Activated T-cell treated with anti-CD3 and anti-CD28 coated beads, Interleukin-2, amount 50 U/mL, for 48 hours (primary cell): ENCODE results near the gene SPINT2.
"Not testable (repeated sequence)": the region's sequence is repeated elsewhere in the genome, so short reads cannot be mapped to it uniquely, and the experiment has no call there.

Experiments used
- DNase-seq, 2 experiments: peaks; one replicate each; pipeline ENCODE4 v3.0.0-alpha.2; 2020

SPINT2 gene

DNA sequence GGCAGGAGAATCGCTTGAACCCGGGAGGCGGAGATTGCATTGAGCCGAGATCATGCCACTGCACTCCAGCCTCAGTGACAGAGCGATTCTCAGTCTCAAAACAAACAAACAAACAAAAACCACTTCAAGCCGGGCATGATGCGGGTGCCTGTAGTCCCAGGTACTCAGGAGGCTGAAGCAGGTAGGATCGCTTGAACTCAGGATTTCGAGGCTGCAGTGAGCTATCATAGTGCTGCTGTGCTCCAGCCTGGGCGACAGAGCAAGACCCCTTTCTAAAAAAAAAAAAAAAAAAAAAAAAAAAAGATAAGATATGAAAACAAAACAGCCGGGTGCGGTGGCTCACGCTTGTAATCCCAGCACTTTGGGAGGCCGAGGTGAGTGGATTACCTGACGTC lies 21.1 kb upstream of the SPINT2 start:
- no peak for DNase-seq

DNA sequence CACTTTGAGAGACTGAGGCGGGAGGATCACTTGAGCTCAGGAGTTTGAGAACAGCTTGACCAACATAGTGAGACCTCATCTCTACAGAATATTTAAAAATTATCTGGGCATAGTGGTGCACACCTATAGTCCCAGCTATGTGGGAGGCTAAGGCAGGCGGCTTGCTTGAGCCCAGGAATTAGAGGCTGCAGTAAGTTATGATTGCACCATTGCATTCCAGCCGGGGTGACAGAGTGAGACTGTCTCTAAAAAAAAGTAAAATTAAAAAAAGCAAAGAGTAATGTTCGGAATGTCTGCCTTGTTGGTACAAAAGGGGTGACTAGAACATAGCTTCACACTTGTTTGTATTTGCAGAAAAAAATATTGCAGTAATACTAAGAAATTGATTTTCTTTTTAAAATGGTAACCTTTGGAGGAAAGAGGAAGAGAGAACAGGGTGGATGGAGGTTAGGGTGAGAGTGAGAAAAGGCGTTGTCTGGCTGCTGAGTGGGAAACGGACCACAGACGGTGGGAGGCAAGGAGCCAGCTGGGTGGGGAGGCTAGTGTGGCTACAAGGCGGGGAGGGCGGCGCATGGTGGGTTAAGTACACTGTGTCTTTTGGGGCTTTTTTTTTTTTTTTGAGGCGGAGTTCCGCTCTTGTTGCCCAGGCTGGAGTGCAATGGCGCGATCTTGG lies 18.4 kb upstream of the SPINT2 start:
- no peak for DNase-seq

DNA sequence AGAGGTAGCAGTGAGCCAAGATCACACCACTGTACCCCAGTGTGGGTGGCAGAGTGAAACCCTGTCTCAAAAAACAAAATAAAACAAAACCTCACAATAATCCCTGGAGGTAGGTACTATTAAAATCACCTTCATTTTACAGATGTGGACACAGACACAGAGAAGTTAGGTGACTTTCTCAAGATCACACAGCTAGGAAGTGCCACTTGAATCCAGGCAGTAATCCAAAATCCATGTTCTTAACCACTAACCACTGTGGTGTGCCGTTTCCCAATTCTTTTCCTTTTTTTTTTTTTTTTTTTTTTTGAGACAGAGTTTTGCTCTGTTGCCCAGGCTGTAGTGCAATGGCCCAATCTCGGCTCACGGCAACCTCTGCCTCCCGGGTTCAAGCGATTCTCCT lies 17.2 kb upstream of the SPINT2 start:
- DNase-seq = no peak

DNA sequence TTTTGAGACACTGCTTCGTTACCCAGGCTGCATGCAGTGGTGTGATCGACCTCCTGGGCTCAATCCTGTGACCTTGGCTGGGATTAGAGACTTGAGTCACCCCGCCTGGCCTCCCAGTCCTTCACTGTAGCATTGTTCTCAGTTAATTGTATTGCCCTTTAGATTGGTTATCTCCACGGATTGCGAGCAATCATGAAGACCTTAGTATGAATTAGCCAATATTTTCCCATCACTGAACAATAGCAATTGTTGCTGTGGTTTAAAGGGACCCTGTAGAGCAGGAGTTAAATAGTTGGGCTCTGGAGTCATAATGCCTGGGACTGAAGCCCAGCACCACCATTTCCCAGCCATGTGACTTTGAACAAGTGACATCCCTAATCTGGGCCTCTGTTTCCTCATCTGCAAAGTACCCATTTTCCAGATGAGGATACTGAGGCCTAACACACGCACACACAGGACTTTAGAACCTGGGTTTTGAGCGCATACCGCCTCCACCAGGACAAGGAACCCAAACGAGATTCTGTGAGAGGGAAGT lies 16.6 kb upstream of the SPINT2 start:
- no peak for DNase-seq

DNA sequence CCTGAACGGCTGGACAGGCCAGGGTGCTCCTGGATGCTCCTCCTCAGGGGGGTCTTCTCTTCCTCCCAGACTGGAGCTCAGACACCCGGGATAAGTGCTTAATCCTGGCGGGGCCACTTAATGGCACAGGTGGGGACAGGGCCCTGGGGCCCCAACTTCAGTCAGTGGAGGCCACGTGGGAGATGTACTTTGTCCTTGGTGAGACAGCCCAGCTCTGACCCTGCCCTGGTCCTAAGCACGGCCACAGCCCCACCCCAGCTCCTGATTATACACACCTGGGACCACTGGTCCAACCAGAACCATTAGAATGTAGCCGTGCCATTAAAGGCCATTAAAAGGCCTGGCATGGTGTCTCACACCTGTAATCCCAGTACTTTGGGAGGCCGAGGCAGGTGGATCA lies 16.0 kb upstream of the SPINT2 start:
- DNase-seq = no peak

DNA sequence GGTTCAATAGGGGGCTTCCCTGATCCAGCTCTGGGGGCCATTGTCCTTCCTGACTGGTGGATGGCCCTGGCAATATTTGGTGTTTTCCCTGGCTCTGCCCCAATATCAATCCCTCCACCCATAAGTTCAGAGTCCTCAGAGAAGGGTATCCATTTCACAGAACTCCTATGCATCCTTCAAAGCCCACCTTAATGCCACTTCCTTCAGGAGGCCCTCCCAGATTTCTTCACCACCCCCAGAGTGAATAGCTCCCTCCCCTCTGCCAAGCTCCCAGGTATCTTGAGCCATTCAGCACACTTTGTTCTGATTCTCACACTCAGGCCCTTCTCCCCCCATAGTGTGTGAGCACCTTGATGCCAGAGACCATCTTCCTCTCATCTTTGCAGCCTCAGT lies 13.9 kb upstream of the SPINT2 start:
- no peak for DNase-seq

DNA sequence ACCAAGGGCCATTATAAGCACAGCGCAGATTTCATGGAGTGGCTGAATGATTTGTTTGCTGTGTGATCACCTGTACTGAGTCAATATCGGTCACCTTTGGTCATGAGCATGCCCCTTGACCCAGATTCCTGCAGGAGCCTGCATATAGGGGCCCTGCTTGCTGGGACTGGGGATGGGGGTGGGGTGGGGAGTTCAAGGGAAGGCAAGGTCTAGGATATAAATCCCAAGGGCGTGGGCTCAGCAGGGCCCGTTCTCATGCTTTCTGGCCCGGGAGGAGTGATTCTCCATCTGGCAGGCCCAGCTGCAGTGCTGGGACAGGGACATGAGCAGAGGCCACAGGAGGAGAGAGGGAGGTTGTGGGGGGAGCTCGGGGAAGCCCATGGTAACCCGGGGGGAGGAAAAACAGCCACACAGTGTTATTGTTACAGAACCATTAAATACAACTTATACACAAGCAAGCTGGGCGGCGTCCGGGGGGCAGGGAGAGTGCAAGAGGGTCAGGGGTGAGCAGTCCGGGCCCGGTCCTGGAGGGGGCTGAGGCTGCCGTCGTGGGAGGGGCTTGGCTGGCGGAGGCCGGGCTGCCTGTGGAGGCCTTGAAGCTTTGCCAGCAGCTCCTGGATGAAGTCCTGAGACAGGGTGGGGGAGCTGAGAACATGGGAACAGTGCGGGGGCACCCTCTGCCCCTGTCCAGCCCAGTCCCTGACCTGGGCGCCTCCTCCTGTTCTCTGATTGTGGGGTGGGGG lies 13.4 kb upstream of the SPINT2 start:
- DNase-seq = no peak

DNA sequence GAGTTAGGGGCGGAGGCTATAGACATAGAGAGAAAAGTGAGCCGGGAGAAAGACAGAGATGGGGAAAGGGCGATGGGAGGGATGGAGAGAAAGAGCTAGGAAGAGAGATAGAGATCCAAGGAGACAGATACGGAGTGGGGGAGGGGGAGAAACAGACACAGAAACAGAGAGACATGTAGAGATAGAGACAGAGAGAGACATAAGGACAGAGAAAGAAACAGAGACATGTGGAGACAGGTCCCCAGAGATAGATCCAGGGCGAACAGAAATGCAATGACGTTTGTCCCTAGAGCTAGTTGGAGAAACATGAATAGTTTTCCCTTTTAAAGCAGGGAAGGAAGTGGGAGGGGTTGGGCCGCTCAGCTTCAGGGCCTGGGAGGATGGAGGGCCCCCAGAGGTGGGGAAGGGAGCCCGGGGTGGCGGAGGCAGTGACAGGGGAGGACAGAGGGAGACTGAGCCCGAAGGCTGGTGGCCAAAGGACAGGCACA lies 12.8 kb upstream of the SPINT2 start:
- no peak for DNase-seq

DNA sequence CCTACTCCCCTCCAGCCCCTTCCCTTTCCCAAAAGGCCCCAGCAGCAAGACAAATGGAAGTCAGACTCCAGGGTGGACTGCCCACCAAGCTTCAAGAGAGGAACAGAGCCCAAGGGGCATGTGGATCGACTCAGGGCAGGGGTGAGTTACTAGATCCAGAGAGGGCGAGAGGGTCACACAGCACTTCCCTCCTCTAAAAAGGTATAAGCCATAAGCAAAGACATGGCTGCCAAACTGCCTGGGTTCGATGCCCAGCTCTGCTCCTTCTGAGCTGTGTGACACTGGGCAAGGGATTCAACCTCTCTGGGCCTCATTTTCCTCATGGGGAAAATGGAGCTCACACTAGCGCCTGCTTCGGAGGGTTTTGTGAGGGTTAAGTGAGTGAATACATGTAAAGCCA lies 12.0 kb upstream of the SPINT2 start:
- no peak for DNase-seq

DNA sequence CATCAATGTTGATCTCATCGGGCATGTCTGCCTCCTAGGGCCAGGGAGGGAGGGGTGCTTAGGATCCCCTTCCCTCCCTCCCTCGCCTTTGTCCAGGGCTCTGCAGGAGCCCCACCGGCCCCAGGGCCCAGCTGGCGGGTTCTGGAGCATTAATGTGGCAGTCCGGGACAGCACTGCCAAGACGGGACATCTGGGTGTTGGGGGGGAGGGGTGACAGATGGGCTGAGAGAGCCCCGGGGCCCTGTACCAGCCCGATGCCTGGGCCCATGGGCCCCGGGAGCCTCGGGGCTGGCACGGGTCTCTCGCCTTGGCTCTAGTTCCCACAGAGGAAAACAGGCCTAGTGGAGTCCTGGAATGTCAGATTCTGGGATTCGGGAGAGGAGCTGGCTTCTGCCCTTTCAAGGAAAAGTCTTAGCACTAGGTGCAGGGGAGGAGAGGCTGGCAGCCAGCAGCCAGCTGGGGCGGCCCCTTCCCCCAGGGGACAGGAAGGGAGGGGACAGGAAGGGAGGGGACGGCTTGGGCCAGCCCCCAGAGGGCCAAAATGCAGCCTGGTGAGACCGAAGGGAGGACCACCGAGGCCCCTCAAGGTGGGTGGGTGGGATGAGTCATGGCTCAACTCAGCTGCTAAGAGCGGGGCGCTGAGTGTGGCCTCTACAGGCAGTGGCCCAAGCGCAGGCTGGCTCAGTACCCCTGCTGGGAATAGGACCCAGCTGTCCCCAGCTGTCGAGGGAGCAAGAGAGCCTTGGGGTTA lies 11.3 kb upstream of the SPINT2 start:
- no peak for DNase-seq

DNA sequence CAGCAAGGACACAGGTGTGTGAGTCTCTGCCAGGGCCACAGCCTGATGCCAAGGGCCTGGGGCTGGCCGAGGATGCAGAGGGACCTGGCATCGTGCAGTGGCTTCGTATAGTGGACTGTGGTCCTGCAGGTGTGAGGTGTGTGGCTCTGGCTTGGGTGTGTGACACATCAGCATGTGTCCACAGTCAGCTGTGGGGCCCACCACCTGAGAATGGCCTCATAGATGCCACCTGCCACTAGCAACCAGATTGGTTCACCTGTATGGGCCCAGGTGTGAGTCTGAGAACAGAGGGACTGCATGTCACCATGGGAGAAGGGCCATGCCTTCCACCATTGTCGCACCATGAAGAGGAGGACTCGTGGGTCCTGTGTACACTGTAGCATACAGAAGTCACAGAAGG lies 10.6 kb upstream of the SPINT2 start:
- DNase-seq = no peak

DNA sequence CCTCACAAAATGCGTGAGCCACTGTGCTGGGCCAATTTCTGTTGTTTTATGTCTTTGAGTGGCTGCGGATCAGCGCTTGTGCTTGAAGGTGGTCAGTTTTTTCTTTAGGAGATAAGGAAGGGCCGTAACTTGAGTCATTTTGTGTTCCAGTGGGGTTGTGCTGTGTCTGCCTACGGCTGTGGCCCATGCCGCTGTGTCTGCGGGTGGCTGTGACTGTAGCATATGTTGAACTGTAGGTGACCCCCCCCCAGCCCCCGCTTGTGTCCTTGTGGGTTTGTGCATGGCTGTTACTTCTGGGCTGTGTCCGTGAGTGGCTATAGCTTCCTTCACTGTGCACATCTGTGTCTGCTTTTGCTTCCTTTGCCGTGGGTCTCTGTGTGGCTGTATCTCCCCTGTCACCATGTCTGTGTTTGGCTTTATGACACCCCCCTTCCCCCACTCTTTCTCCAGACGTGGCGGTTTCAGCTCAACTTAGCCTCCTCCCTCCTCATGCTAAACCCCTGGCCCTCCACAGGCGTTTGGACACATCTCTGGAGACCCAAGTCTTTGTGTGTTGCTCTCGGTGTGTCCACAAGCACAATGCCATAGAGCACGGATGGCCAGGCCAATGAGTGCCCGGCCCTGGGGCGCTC lies 8.9 kb upstream of the SPINT2 start:
- no peak for DNase-seq

DNA sequence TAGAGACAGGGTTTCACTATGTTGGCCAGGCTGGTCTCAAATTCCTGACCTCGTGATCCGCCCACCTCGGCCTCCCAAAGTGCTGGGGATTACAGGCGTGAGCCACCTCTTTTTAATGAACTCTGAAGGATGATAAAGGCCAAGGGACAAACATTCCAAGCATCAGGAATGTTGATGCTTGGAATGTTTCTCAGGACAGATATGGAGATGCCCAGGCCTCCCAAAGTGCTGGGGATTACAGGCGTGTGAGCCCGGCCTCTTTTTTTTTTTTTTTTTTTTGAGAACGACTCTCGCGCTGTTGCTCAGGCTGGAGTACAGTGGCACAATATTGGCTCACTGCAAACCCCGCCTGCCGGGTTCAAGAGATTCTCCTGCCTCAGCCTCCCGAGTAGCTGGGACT lies 2.4 kb upstream of the SPINT2 start:
- DNase-seq = not testable (repeated sequence)

DNA sequence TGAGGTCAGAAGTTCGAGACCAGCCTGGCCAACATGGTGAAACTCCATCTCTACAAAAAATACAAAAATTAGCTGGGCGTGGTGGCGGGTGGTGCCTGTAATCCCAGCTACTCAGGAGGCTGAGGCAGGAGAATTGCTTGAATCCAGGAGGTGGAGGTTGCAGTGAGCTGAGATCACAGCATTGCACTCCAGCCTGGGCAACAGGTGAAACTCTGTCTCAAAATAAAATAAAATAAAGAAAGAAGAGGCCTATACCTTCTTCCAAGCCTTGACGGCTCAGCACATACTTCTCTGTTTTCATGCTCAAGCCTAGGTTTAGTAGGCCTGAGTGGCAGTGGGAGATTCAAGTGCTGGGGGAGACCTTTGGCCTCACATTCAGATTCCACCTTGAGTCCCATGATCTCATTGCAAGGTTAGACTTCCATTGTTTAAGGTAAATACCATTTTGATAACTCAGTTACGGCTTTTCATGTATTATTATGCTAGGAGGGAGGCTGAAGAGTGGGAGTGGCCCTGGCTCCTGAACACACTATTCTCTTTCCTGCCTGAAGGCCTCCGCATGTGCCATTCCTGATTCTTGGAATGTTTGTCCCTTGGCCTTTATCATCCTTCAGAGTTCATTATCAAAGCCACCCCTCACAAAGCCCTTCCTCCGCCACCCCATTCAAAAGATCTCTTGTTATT lies 1.6 kb upstream of the SPINT2 start:
- no peak for DNase-seq

DNA sequence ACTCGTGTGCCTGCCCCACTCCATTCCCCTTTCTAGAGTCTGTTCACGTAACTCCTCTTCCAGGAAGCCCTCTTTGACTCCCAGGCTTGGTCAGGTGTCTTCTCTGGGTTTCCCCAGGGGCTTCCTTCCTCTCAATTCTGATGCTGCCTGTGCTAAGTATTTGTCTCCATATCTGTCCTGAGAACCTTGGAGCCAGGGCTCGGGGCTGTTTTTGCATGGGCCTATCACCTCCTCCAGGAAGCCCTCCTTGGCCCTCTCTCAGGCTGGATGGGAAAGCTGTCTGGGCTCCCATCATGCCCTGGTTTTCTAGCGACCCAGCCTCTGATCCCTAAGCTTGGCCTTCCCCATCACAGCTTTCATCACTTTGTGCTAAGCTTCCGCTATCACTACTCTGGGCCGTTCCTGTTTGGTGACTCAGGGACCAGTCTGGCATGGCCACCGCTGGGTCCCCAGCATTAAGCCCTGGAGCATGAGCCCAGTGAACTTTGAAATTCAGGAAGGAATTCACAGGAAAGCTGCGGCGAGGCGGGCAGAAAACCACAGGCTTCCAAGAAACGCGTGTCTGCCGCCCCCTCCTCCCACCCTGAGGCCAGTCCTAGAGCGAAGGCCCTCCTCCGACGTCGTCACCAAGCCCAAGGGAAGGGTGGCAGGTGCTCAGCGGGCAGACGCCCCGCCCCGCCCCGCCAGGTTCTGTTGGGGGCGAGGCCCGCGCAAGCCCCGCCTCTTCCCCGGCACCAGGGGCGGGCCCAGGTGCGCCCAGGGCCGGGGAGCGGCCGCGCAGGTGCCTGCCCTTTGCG lies 486 bp upstream of the SPINT2 start:
- peak; percentile 81 to 87 for DNase-seq

DNA sequence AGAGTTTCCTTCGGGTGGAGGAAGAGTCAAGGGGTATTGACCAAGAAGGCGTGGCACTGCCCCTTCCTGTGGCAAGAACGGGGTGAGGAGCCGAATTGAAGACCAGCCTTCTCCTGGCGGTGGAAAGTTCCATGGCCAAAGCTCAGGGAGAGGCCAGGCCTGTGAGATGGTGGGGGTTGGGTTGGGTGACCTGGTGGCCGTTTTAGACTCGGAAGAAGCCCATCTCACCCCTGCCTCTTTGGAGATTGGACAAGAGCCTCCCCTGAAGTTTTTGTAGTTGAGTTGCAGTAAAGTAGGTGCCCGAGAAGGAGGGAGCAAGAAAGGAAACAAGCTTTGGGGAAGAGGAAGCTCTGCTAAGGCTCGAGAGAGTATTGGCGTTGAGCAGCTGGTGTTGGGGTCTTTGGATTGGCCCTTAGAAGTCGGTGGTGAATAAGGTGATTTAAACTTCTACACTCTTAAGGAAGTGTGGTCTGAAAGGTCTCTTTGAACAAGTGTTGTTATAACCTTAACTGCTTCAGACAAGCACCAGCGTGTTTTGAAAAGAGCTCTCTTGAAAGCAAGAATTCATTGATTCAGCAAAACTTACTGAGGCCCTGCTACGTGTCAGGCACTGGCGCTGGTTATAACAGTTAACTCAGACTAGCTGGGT lies 964 bp downstream of the SPINT2 start:
- peak; percentile 32 to 33 for DNase-seq

DNA sequence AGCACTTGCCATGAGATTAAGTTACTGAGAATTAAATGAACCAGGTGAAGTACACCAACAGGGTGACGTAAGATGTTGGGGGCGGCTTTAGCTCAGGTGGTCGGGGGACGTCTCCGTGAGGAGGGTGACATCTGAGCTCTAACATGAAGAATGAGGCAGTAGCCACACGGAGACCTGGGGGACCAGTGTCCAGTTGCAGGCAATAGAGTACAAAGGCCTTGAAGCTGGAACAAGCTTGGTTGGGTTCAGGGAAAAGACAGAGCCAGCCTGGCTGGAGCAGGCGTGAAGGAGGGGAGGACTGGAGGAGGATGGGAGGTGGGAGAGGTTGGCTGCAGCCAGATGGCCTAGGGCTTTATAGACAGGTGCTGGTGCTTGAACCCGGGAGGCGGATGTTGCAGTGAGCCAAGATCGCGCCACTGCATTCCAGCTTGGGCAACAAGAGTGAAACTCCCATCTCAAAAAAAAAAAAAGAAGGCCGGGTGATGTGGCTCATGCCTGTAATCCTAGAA lies 1.6 kb downstream of the SPINT2 start:
- no peak for DNase-seq

DNA sequence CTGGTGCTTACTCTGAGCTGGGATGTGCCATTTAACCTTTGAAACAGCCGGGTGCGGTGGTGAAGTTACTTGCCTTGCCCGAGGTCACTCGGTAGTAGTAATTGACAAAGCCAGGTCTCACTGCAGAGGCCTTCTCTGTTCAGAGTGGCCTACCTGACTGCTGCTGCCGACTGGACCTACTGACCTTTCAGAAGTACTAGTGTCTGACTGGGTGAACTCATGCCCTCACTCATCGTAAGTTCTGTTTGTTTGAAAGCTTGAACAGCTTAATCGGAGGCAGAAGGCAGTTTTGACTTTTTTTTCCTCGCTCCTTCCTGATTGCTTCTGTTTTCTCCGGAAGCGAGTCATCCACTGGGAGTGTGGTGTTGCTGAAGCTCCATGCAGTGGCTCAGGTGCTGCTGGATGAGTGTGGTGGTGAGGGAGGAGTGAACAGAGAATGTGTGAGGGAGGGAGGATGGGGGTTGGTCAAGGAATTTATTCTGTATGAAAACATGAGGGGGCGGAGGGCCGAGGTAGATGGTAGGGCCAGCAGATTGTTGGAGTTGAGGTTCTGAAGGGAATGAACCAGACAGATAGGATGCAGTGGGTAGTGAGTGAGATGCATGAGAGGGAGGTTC lies 2.7 kb downstream of the SPINT2 start:
- no peak for DNase-seq

DNA sequence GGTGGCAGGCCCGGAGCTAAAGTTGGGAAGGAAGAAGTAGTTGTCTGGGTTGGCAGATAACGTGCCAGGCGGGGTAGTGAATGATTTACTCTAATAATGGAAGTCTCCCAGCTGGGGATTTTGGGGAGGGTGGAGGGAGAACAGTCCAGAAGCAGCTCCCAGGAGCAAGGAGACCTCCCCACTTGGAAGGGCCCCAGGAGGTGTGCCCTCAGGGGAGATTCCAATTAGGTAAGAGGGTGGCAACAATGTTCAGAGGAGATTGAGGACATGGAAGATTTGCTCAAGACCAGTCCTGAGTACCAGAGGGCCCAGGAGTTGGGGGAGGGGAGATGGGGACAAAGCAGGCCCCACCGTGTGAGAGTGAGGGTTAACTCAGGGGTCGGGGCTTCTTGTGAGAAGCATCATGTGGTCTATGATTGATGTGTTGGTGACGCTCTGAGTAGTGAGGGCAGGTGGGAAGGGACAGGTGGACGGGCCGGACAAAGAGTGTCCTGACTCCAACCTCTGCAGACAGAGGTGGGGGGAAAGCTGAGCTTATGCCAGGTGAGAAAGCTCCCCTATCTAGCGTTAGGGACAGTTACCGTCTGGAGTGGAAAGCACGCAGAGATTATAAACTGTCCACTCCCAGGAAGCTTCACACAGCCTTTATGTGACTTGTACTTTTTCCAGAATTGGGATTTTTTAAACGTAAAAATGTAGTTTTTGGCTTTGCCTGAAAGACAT lies 3.5 kb downstream of the SPINT2 start:
- DNase-seq = no peak

DNA sequence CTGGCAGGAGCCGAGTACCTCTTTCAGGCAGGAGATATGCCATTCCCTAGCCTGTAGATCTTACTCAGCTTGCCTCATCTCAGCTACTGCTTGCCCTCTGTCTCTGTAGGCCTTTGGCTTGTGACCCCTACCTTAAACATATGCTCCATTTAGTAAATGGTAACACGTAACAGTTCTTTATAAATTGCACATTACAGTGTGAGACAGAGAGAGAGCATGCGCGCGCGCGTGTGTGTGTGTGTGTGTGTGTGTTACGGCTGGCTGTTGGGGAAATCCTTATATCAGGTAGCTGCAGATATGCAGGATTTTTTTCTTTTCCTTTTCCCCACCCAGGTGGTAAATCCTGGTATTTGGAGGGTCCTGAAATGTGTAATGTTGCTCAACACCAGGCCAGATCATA lies 4.2 kb downstream of the SPINT2 start:
- DNase-seq = no peak
